SU-DHL-6 (cell line): ENCODE data around the gene KLHL10.
"Not testable (repeated sequence)": the region's sequence is repeated elsewhere in the genome, so short reads cannot be mapped to it uniquely, and the experiment has no call there.

ENCODE experiments used
- H2AFZ ChIP-seq: fragments of 200-600 bp; sonication (generic); 2 replicates; pipeline ENCODE4 v1.6.1; 2014; ENCODE audit warnings: low read depth, mild to moderate bottlenecking, moderate library complexity, mixed read lengths, antibody characterized with exemption, low read length; ENCODE audit not compliant: severe bottlenecking
- H3F3A ChIP-seq: fragments of 200-600 bp; shearing (Covaris generic); 2 replicates; pipeline ENCODE4 v1.6.0; 2016; ENCODE audit warnings: antibody characterized with exemption, mild to moderate bottlenecking; ENCODE audit not compliant: insufficient read depth
- H3K27ac ChIP-seq: fragments of 200-600 bp; sonication (generic); 2 replicates; pipeline ENCODE4 v1.5.1; 2016; ENCODE audit warnings: low read depth, mild to moderate bottlenecking, low read length, moderate library complexity, mixed read lengths
- H3K27me3 ChIP-seq: fragments of 200-600 bp; sonication (generic), shearing (Covaris generic); 2 replicates; pipeline ENCODE4 v1.6.0; 2014; ENCODE audit warnings: mild to moderate bottlenecking, low read length
- H3K36me3 ChIP-seq: fragments of 200-600 bp; sonication (generic); 2 replicates; pipeline ENCODE4 v1.6.1; 2014; ENCODE audit warnings: mild to moderate bottlenecking, low read length, mixed read lengths
- H3K4me2 ChIP-seq: fragments of 300-600, 200-600 bp; shearing (Covaris generic), sonication (generic); 2 replicates; pipeline ENCODE4 v1.6.0; 2014; ENCODE audit warnings: low read length, low read depth, mild to moderate bottlenecking; ENCODE audit not compliant: poor library complexity, severe bottlenecking
- H3K4me3 ChIP-seq: fragments of 200-600 bp; sonication (generic); 2 replicates; pipeline ENCODE4 v1.5.1; 2014; ENCODE audit warnings: antibody characterized with exemption, low read length, mild to moderate bottlenecking, mixed read lengths; ENCODE audit not compliant: insufficient read depth, poor library complexity, severe bottlenecking
- H3K79me2 ChIP-seq: fragments of 200-600 bp; sonication (generic); 2 replicates; pipeline ENCODE4 v1.6.1; 2014; ENCODE audit warnings: mild to moderate bottlenecking, low read length, moderate library complexity; ENCODE audit not compliant: insufficient read depth
- H3K9ac ChIP-seq: fragments of 200-600 bp; sonication (generic); 2 replicates; pipeline ENCODE4 v1.7.0; 2014; ENCODE audit warnings: mild to moderate bottlenecking, low read length
- H3K9me2 ChIP-seq: fragments of 200-600 bp; sonication (generic); replicated peaks from 2 replicates; pipeline ENCODE4 v1.6.1; 2014; ENCODE audit warnings: low read length; ENCODE audit not compliant: insufficient read depth
- H3K9me3 ChIP-seq: fragments of 200-600 bp; sonication (generic); 2 replicates; pipeline ENCODE4 v1.6.1; 2014; ENCODE audit warnings: low read length, mixed read lengths; ENCODE audit not compliant: insufficient read depth
- H4K20me1 ChIP-seq: fragments of 200-600 bp; sonication (generic); 2 replicates; pipeline ENCODE4 v1.6.1; 2014; ENCODE audit warnings: low read depth, mild to moderate bottlenecking, antibody characterized with exemption, low read length, moderate library complexity, mixed read lengths
- CTCF ChIP-seq: fragments of 200-600 bp; sonication (generic); IDR thresholded peaks from one replicate; pipeline ENCODE4 v1.5.1; 2017; ENCODE audit warnings: antibody characterized with exemption, mild to moderate bottlenecking, low read length, moderate library complexity; ENCODE audit not compliant: insufficient read depth, poor library complexity, severe bottlenecking
- EZH2phosphoT487 ChIP-seq: fragments of 200-600 bp; sonication (generic), shearing (Covaris generic); conservative IDR thresholded peaks from 2 replicates; pipeline ENCODE4 v1.6.1; 2018; ENCODE audit warnings: mild to moderate bottlenecking, antibody characterized with exemption, low read length, moderate library complexity, mixed read lengths

KLHL10 gene

DNA sequence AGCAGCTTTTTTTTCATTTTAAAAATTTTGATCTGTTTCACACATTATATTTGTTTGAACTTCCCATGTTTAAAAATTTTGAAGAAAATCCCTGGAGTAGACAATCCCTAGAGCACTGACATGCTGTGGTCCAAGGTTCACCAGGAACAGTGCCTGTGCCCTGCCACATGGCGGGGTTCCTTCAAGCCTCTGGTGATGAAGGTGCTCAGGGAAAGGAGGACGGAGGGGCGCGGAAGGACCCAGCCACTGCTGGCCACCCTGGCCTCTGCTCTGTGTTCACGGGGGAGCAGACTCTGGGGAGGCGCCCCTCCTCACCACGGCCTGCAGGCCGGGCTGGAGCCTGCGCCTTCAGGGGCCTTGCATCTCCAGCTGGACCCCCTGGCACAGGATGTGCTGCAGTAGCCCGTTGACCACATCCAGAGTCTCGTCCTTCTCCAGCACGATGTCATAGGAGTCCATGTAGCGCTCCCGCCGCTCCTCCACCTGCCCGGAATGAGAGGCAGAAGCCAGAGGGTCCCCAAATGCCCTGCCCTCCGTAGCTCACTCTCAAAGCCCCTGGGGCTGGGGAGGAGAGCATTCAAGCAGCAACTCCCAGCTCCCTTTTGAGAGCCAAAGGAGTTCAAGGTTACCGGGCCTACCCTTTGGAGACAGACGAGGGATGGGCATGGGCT is 12.3 kb upstream of the KLHL10 start:
- Histone ChIP-seq H3K27me3 (no peaks in the 10 kb centered on the region), H3F3A (no peaks in the 10 kb centered on the region), H3K9ac (no peak overlapping the region), H2AFZ (no peak overlapping the region), H3K4me3 (no peak overlapping the region), H3K79me2 (no peaks in the 10 kb centered on the region), H3K9me2 (no peaks in the 10 kb centered on the region), H4K20me1 (no peaks in the 10 kb centered on the region), H3K27ac (no peak overlapping the region), H3K4me2 (no peak overlapping the region), H3K36me3 (0 out of 2 replicates have a peak, but pooled peaks cover 2% of the 10 kb centered on the region), H3K9me3 (no peaks in the 10 kb centered on the region)
- TF ChIP-seq EZH2phosphoT487 (no peak), CTCF (no peak)

DNA sequence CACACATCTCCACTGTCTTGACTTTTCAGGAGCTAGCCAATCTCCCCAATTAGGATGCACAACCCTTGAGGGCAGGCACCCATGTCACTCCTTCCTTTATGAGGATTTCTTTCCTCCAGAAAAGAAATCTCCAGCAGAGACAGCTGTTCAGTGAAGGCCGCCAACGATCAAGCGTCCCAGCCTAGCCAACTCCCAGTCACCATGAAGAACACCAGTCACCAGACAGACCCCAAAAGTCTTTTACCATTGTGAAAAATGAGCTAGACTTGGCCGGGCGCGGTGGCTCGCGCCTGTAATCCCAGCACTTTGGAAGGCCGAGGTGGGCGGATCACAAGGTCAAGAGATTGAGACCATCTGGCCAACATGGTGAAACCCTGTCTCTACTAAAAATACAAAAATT is 7.7 kb upstream of the KLHL10 start:
- H3K79me2 ChIP-seq, H3K9ac ChIP-seq, H3K4me2 ChIP-seq, H3K9me2 ChIP-seq, H3K36me3 ChIP-seq, H2AFZ ChIP-seq, H3K9me3 ChIP-seq, H3K27ac ChIP-seq, H3F3A ChIP-seq, H3K27me3 ChIP-seq, H4K20me1 ChIP-seq, H3K4me3 ChIP-seq: not testable (repeated sequence)

DNA sequence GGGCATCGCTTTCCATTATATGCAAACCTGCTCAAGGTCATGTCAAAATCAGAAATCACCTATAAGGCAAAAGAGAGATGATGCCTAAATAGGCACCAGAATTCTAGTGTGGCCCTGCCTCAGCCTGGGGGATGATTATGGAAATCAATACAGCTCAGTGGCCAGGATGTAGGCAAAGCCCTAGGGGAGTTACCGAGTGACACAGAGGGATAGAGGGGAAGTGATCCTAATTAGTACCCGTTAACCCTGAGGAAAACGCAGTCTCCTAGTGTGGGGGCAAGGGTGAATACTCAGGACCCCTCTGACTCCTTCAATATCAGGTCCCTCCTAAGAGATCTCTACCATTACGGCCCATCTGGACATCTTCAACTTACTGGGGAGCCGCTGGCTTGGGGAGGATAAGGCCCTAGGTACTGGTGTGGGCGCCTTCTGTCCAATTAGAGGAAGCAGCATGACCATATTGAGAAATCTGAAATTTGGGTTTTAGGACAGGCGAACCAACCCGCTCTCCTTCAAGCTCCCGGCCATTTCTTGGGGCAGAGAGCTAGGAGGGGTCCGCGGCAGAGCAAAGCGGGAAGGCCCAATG is 2.3 kb upstream of the KLHL10 start:
- Histone ChIP-seq H3K9me3 (no peaks in the 10 kb centered on the region), H3K9ac (peak overlapping the region; percentile 83), H3K4me2 (peak overlapping the region; percentile 65), H3F3A (no peaks in the 10 kb centered on the region), H4K20me1 (no peaks in the 10 kb centered on the region), H3K27ac (no peak overlapping the region), H3K4me3 (peak overlapping the region; percentile 64), H3K9me2 (no peaks in the 10 kb centered on the region), H3K36me3 (no peaks in the 10 kb centered on the region), H3K79me2 (peaks cover 5% of the 10 kb centered on the region; the same call in 1 of the 2 replicates), H2AFZ (peak overlapping the region; percentile 97), H3K27me3 (no peaks in the 10 kb centered on the region)
- TF ChIP-seq CTCF (no peak), EZH2phosphoT487 (no peak)

DNA sequence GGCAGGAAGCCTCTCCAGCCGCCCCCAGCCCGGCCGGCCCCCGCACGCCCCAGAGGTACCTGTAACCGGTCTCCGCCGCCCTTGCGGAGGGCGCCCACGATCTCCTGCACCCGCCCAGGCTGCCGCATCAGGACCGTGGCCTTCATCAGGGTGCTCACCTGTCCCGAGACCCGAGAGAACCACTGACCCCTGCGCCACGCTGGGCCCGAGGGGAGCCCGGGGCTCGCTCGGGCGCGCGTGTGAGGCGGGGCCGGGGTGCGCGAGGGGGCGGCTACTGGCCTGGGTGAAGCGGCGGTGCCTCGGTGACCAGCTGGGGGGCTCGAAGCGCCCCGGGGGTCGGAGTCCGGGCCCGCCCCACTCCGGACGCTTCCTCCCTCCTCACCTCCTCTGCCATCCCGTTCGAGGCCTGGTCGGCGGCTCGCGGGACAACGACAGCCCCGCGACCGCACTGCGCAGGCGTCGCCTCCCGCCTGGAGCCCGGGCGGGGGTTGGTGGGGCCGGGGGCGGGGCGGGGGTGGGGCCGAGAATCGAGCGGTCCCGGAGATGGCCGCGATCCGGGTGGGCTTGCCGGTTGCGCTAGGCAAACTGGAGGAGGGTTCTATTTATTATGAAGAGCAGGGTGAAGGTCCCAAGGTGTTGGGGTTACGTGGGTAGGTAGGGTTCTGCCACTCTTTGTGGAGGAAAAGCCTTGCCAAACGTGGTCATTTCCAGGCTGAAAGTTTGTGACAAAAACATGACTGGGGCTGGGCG is 1.6 kb upstream of the KLHL10 start, which contains the start of gene NT5C3B:
Gene NT5C3B, minus strand, starts transcription at position 433 of the 750 bp plus-strand sequence. Its CDS starts 39 bp downstream, at position 394.
- Histone ChIP-seq H3K4me3 (peak within 1 kb of the TSS; percentile 64), H2AFZ (peak within 1 kb of the TSS; percentile 97), H3K4me2 (peak within 1 kb of the TSS; percentile 65), H3K27ac (0 out of 2 replicates have a peak within 1 kb of the TSS, but pooled peaks have one; percentile 41), H3K9ac (peak within 1 kb of the TSS; percentile 83), H3K36me3 (no peaks in the 10 kb centered on the region), H3K9me2 (no peaks in the 10 kb centered on the region), H3F3A (no peaks in the 10 kb centered on the region), H4K20me1 (no peaks in the 10 kb centered on the region), H3K27me3 (no peaks in the 10 kb centered on the region), H3K9me3 (no peaks in the 10 kb centered on the region), H3K79me2 (peaks cover 5% of the 10 kb centered on the region; the same call in 1 of the 2 replicates)
- no peak for TF ChIP-seq EZH2phosphoT487
- TF ChIP-seq CTCF = no peak
